Natural killer cell (primary cell): ENCODE data around the gene TPRN. TPM values are rescaled to one million over a fixed set of nuclear protein-coding genes. Genes with fewer than 3 reads are reported as not detected.
A peak's percentile ranks its signal among the peaks of the same experiment; 100 is the strongest.

Experiments
- ATAC-seq, 3 donors: fragments of 150-1000 bp in 2 of 3; fragments of 200-7000 bp in 1 of 3; cut with Tn5 transposase; 1 replicate in 1 of 3; 2 replicates in 2 of 3; pipeline ENCODE4 v1.10.0; 2021; ENCODE audit warnings: mild to moderate bottlenecking in 2 of 3, moderate library complexity in 2 of 3
- DNase-seq, 2 donors: peaks; one replicate each; pipeline versions ENCODE4 v3.0.0 to v3.0.0-alpha.2; 2013 to 2021; ENCODE audit warnings: mixed read lengths in 1 of 2
- H3K27ac ChIP-seq: one replicate; pipeline ENCODE4 v1.5.1; 2013; ENCODE audit warnings: mild to moderate bottlenecking, low read length
- H3K27me3 ChIP-seq: one replicate; pipeline ENCODE4 v1.6.1; 2013; ENCODE audit warnings: low read length; ENCODE audit not compliant: control insufficient read depth, insufficient read depth
- H3K36me3 ChIP-seq: one replicate; pipeline ENCODE4 v1.6.1; 2013; ENCODE audit warnings: low read length; ENCODE audit not compliant: control insufficient read depth, insufficient read depth
- H3K4me1 ChIP-seq: one replicate; pipeline ENCODE4 v1.6.1; 2013; ENCODE audit warnings: low read length; ENCODE audit not compliant: control insufficient read depth, insufficient read depth
- H3K4me3 ChIP-seq: one replicate; pipeline ENCODE4 v1.5.1; 2013; ENCODE audit warnings: low read length
- H3K9me3 ChIP-seq: one replicate; pipeline ENCODE4 v1.6.1; 2013; ENCODE audit warnings: low read length; ENCODE audit not compliant: control insufficient read depth, insufficient read depth
- H3K27ac Mint-ChIP-seq, 2 donors: one replicate each; pipeline ENCODE4 v1.8.0; 2022; ENCODE audit warnings: mild to moderate bottlenecking in 2 of 2, mixed read lengths in 2 of 2, moderate library complexity in 1 of 2
- H3K27me3 Mint-ChIP-seq, 2 donors: one replicate each; pipeline ENCODE4 v1.8.0; 2022; ENCODE audit warnings: low read depth in 2 of 2, mixed read lengths in 2 of 2
- H3K36me3 Mint-ChIP-seq: one replicate; pipeline ENCODE4 v1.8.0; 2022; ENCODE audit warnings: mixed read lengths
- H3K4me1 Mint-ChIP-seq, 2 donors: one replicate each; pipeline ENCODE4 v1.8.0; 2022; ENCODE audit warnings: mixed read lengths in 2 of 2
- H3K4me3 Mint-ChIP-seq: one replicate; pipeline ENCODE4 v1.8.0; 2022; ENCODE audit warnings: mild to moderate bottlenecking, moderate library complexity, mixed read lengths
- H3K9me3 Mint-ChIP-seq, 2 donors: one replicate each; pipeline ENCODE4 v1.8.0; 2022; ENCODE audit warnings: mixed read lengths in 2 of 2
- CTCF ChIP-seq: fragments of 200-600 bp; IDR thresholded peaks from one replicate; pipeline ENCODE4 v1.8.0; 2022; ENCODE audit warnings: antibody characterized with exemption
- WGBS: methylation state at CpG from one replicate; pipeline ENCODE4 v1.1.7; 2013; ENCODE audit warnings: missing lambda C conversion rate; ENCODE audit not compliant: insufficient coverage; 5-methylcytosine and 5-hydroxymethylcytosine counted together
- intact Hi-C: fragments of 100-400 bp; cut with micrococcal nuclease; formaldehyde crosslinking; loops from one replicate; pipeline ENCODE4 v1.14.2; 2022
- total RNA-seq, 4 donors: library from RNA; stranded (reverse); fragments of 120-200 nt in 1 of 4; gene quantifications; one replicate each; pipeline versions ENCODE4 v1.2.3 to v1.2.4, GENCODE V29; 2013 to 2022

The TPRN gene
- total RNA-seq, 3 donors from 2014 or later (not counting 1 experiment from before 2014, with no cell fraction given) = 8.2 to 10.6 (median 8.4) TPM

- H3K27ac Mint-ChIP-seq = peak overlapping the region; percentile 62 to 88
- intact Hi-C loops = loop anchor here (1.0 to 5.0 kb wide), 4 partner anchors 18 to 96 kb away; partner anchors contain the start of genes NDOR1, NELFB, TMEM203 and TUBB4B
- TF ChIP-seq CTCF = no peak
- peaks cover 7% of the 10 kb centered on the region for H3K27me3 ChIP-seq
- H3K4me1 ChIP-seq = peaks cover 31% of the 10 kb centered on the region
- no peaks in the 10 kb centered on the region for H3K36me3 ChIP-seq
- H3K4me3 Mint-ChIP-seq = peak overlapping the region; percentile 86
- ATAC-seq (peak; percentile 93 to 98 (median 94)), DNase-seq (peak; percentile 97 to 99)
- H3K27me3 Mint-ChIP-seq = peaks cover 0 to 3% of the 10 kb centered on the region in 2 donors
- H3K9me3 Mint-ChIP-seq = no peaks in the 10 kb centered on the region
- peak overlapping the region; percentile 58 for H3K4me3 ChIP-seq
- under 1% methylated on average over 63 of the region's 63 CpGs for WGBS
- H3K9me3 ChIP-seq = no peaks in the 10 kb centered on the region
- peaks cover 5 to 11% of the 10 kb centered on the region in 2 donors for H3K4me1 Mint-ChIP-seq
- no peaks in the 10 kb centered on the region for H3K36me3 Mint-ChIP-seq
- peak overlapping the region; percentile 84 for H3K27ac ChIP-seq
These were observed 22.8 kb upstream of the TPRN start for GRCh38 chr9:137223078-137223970.

DNA sequence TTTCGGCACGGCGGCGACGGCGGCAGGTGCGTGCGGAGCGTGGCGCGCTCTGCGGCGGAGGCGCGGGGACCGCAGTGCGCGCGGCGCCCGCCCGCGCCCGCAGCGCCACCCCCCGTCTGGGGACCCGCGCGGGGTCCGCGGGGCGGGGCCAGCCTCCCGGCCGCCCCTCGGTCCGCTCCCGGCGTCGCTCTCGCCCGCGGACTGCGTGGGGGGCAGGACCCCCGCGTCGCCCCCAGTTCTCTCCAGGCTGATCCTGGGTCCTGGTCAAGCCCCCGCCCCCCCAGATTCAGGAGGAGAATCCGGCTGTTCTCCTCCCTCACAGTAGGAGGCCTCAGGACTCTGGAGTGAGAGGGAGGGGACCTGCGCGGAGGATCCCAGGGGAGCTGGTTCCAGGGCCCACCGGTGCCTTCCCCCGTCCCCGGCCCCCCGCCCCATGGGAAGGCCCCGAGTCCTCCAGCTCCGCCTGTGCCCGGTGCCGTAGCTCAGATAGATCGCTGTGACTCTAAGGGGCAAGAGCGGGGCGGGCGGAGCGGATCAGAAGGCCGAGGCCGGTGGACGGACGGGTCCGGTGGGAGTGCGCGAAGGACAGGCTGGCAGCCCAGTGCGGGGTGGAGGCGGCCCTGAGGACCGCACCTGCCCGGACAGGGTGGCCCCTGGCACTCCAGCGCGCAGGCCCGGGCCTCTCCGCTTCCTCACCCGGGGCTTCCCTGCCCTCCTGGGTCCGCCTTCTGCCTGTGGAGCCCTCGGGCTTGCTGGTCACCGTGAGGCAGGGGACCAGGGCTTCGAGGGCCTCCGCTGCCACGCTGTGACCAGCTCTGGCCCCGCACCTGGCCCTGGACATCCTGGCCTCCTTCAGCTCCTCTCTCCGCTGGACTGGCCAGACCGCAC, 21.9 kb upstream of the TPRN start, which contains the start of gene RNF208:
Gene RNF208, minus strand, starts transcription at position 51 of the 888 bp plus-strand sequence. CDS start 1,028 bp downstream, outside the sequence.
- peak within 1 kb of the TSS; percentile 75 for H3K27ac ChIP-seq
- H3K4me1 ChIP-seq = peaks cover 28% of the 10 kb centered on the region
- H3K36me3 ChIP-seq = no peaks in the 10 kb centered on the region
- intact Hi-C loops = loop anchor here (1.0 to 5.0 kb wide), 4 partner anchors 18 to 95 kb away; partner anchors contain the start of genes NDOR1, NELFB, TMEM203 and TUBB4B
- DNase-seq (peak in 1 of 2 donors; percentile 46), ATAC-seq (no peak)
- peaks cover 0 to under 1% of the 10 kb centered on the region in 2 donors for H3K27me3 Mint-ChIP-seq
- H3K9me3 ChIP-seq = no peaks in the 10 kb centered on the region
- no peaks in the 10 kb centered on the region for H3K36me3 Mint-ChIP-seq
- no peaks in the 10 kb centered on the region for H3K9me3 Mint-ChIP-seq
- H3K27ac Mint-ChIP-seq = peak within 1 kb of the TSS; percentile 62 to 88
- peak within 1 kb of the TSS; percentile 86 for H3K4me3 Mint-ChIP-seq
- no peak for TF ChIP-seq CTCF
- WGBS = 4% methylated on average over 88 of the region's 88 CpGs
- peaks cover 1 to 7% of the 10 kb centered on the region in 2 donors for H3K4me1 Mint-ChIP-seq
- peak within 1 kb of the TSS; percentile 58 for H3K4me3 ChIP-seq
- peaks cover 4% of the 10 kb centered on the region for H3K27me3 ChIP-seq

DNA sequence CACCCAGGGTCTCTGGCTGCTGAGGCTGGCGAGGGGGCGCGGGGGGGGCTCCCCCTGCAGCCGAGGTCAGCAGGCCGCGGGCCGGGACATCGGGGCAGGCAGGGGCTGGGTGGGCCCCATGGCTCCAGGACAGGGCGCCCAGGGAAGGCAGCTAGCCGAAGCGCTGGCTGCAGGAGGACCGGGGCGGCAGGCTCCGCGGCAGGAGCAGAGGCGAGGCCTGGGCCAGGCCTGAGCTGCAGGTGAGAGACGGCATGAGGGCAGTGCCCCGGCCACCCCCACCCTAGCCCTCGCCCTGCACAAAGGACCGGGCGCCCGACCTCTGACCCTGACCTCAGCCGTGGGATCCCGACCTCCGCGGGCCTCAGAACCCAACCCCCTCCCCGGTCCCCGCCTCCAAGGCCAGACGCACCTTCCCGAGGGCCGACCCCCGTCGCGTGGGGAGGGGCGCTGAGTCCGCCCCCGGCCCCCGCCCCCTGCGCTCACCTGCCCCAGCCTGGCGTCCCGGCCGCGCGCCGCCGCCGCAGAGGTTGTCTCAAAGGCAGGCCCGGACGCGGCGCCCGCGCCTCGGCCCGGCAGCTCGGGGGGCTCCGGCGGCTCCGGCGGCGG, 21.1 kb upstream of the TPRN start:
- intact Hi-C loops = loop anchor here (2.0 to 5.0 kb wide), 2 partner anchors 17 to 94 kb away; partner anchors contain the start of genes NDOR1 and TMEM203
- no peaks in the 10 kb centered on the region for H3K36me3 ChIP-seq
- ATAC-seq = no peak
- no peaks in the 10 kb centered on the region for H3K9me3 ChIP-seq
- Mint-ChIP-seq H3K9me3 (no peaks in the 10 kb centered on the region), H3K36me3 (no peaks in the 10 kb centered on the region), H3K27me3 (no peaks in the 10 kb centered on the region), H3K4me3 (no peak overlapping the region), H3K27ac (no peak overlapping the region), H3K4me1 (peaks cover 0 to 6% of the 10 kb centered on the region in 2 donors)
- H3K27me3 ChIP-seq = no peaks in the 10 kb centered on the region
- TF ChIP-seq CTCF = no peak
- H3K27ac ChIP-seq = no peak overlapping the region
- WGBS = 11% methylated on average over 61 of the region's 61 CpGs
- no peak overlapping the region for H3K4me3 ChIP-seq
- peak in 1 of 2 donors; percentile 38 for DNase-seq
- peaks cover 23% of the 10 kb centered on the region for H3K4me1 ChIP-seq
